IPS-11a (cell line): ENCODE results near the gene APAF1.

Source experiments
- H3K4me3 ChIP-seq: one replicate; pipeline ENCODE4 v1.5.1; 2013; ENCODE audit warnings: low read depth, low read length, control low read depth

APAF1 gene

DNA sequence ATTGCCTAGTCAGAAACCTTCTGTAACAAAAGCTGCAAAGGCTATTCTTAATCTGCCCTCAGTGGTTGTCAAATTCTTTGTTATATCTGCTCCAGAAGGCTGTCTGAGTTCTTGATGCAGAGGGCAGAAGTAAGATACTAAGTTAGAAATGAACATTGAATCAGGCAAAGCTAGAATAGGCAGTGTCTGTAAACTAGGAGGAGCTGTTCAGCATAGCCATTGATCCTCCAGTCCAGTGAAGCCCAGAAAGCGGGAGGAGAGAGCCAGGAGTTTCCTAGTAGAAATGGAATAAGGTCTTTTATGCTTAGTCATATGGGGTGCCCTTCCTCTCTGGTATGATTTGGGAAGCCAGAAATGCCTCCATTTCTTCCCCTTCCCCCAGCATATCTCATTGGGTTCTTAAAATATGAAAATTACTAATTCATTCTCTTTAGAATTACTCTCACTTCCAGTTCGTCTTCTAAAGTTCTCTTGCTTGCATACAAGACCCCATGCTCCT, 76.2 kb downstream of the APAF1 start:
- no peak overlapping the region for H3K4me3 ChIP-seq

- no peak overlapping the region for H3K4me3 ChIP-seq
Observed at GRCh38 chr12:98724384-98725155, 79.5 kb downstream of the APAF1 start.

GRCh38 chr12:98725476-98726247, 80.6 kb downstream of the APAF1 start:
- no peak overlapping the region for H3K4me3 ChIP-seq

GRCh38 chr12:98727196-98727595, 82.1 kb downstream of the APAF1 start:
- H3K4me3 ChIP-seq, result no peak overlapping the region

GRCh38 chr12:98730412-98730811, 85.3 kb downstream of the APAF1 start:
- no peak overlapping the region for H3K4me3 ChIP-seq

GRCh38 chr12:98733667-98734350, 88.7 kb downstream of the APAF1 start:
- no peak overlapping the region for H3K4me3 ChIP-seq

GRCh38 chr12:98735821-98736220, 90.7 kb downstream of the APAF1 start:
- H3K4me3 ChIP-seq, result no peak overlapping the region

- no peak overlapping the region for H3K4me3 ChIP-seq
Observed at GRCh38 chr12:98736352-98737321, 91.5 kb downstream of the APAF1 start.

- no peak overlapping the region for H3K4me3 ChIP-seq
Observed at GRCh38 chr12:98737322-98737712, 92.2 kb downstream of the APAF1 start.

- no peak overlapping the region for H3K4me3 ChIP-seq
Observed at GRCh38 chr12:98738002-98738401, 92.9 kb downstream of the APAF1 start.

GRCh38 chr12:98738539-98738938, 93.4 kb downstream of the APAF1 start:
- no peak overlapping the region for H3K4me3 ChIP-seq

GRCh38 chr12:98740751-98741150, 95.7 kb downstream of the APAF1 start:
- H3K4me3 ChIP-seq, result no peak overlapping the region

GRCh38 chr12:98741196-98741555, 96.1 kb downstream of the APAF1 start:
- H3K4me3 ChIP-seq, result no peak overlapping the region

- H3K4me3 ChIP-seq, result no peak overlapping the region
Observed at GRCh38 chr12:98741556-98742265, 96.6 kb downstream of the APAF1 start.

DNA sequence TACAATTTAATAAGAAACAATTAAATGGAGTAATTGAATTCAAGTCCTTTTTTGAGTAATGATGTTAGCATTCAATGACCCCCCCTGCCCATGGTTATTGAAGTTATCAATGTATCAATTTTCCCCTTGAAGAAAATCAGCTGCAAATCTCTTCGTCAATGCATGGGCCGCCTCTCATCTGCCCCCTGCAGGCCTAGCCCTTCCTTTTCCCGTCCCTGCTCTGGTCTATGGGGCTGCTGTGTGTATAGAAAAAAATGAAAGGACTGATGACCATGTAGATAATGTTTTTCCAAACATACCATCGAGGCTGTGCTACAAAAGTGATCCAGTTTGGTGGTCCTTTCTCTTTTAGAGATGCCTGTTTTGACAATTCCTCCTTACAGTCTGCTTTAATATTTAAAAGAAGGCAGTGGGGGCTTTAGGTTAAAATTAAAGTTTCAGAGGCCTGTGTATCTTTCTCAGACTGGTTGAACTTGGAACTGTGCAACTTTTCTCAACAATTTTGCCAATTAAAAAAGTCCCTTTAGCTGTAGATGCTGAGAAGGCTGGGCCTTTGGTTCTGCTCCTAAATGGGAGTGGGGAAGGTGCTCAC, 98.4 kb downstream of the APAF1 start:
- H3K4me3 ChIP-seq, result no peak overlapping the region

DNA sequence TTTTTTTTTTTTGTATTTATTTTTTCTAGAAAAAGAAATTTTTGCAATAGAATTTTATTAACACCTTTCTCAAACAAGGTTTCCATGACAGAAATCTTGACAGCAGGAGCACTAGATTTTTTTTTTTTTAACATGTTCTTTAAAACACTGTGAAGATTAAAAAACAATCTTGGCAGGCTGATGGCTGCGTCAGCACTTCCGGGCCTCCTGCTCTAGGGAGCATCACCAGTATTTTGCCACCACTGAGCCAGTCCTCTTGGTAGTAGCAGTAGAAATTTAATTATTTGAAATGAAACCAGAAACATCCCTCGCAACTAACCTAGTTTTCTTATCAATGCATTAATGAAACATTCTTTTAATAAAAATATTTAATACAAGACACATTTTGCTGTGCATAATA, 99.6 kb downstream of the APAF1 start:
- no peak overlapping the region for H3K4me3 ChIP-seq

GRCh38 chr12:98745578-98746391, 100.7 kb downstream of the APAF1 start:
- H3K4me3 ChIP-seq, result peak overlapping the region; percentile 17

DNA sequence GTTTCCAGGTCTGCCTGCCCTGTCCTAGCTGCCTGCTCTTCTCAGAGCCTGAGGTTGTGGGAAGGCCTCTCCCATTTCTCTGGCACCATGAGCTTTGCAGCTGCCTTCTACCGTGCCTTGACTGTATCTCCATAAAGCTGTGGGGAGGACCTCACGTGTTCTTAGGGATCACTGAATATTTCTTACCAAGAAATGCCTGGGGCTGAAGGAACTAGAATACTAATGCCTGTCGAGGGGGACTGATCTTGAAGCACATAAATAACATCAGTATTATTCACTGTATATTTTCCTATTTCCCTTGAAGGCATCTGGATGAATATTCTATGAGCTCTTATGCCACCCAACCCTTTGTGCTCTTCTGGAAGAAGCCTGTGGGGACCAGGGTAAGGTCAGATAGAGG, 103.4 kb downstream of the APAF1 start:
- no peak overlapping the region for H3K4me3 ChIP-seq

GRCh38 chr12:98750511-98750910, 105.4 kb downstream of the APAF1 start:
- no peak overlapping the region for H3K4me3 ChIP-seq
